ENCODE measurements around the gene EPHA3.

The EPHA3 gene

DNA sequence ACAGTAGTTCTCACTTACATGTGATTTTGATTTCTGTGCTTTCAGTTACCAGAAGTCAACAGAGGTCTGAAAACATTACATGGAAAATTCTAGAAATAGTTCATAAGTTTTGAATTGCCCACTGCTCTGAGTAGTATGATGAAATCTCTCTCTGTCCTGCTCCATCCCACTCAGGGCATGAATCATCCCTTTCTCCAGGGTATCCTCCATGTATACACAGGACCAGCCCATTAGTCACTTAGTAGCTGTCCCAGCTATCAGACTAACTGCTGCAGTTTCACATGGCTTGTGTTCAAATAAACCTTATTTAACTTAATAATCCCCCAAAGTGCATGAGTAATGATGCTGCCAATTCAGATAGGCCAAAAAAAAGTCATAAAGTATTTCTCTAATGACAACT lies 38.6 kb downstream of the EPHA3 start:
- no peak for DNase-seq (ENCODE audit: low spot score)

DNA sequence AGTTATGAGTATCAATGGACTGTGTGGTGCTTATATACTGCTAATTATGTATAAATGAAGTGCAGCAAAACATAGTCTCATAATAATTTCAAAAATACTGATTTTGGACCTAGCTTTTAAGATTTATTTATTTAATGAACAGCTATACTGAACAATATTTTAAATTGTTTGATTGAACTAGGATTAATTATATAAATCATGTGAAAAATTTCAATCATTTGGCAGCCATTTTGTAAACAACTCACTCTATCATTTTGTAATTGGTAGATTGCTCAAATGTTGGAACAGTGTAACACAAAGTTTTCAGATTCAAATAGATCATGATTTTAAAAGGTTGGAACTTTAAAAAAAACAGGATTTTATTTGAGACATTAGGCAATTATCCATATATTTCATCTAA lies 47.0 kb downstream of the EPHA3 start:
- no peak for DNase-seq (ENCODE audit: low spot score)

DNA sequence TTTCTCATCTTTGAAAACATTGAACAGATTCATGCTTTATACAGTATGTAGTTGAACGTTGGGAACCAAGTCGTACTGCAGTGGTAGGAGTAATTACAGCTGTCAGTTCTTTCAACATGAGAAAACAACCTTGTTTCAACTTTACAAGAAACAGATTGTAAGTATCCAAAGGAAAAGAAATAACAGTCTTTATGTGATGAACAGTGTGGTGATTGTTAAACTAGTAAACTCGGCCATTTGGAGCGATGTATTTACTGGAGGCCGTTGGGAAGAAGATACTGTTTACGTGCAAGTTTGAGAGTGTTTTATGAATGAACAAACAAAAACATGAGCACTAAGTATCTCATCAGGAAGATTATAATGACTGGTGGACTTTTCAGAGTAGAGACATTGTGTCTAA lies 48.4 kb downstream of the EPHA3 start:
- no peak for DNase-seq (ENCODE audit: low spot score)

DNA sequence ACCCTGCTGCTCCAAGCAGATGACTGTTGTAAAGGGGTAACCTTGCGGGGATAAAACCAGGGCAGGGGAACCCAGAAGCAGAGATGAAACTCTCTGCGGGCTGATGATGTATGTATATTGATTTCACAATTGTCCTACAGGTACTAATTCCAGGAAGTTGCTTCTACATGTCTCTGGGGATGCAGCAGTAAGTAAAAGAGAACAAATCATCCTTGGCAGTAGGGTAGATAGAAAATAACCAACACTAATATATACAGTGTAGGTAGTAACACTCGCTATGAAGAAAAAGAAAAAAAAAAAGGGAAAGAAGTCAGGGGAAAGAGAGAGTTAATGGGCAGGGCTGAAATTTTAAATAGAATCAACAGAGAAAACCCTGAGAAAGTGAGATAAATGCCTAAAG lies 50.2 kb downstream of the EPHA3 start:
- no peak for DNase-seq (ENCODE audit: low spot score)

- DNase-seq (ENCODE audit: low spot score) = no peak
Observed at GRCh38 chr3:89159605-89160004, 52.2 kb downstream of the EPHA3 start.

- no peak for DNase-seq (ENCODE audit: low spot score)
Observed at GRCh38 chr3:89164774-89165173, 57.4 kb downstream of the EPHA3 start.

GRCh38 chr3:89165636-89166263 lies 58.3 kb downstream of the EPHA3 start:
- no peak for DNase-seq (ENCODE audit: low spot score)

- no peak for DNase-seq (ENCODE audit: low spot score)
Observed at GRCh38 chr3:89171687-89172545, 64.5 kb downstream of the EPHA3 start.

- DNase-seq (ENCODE audit: low spot score) = no peak
Observed at GRCh38 chr3:89173546-89173945, 66.1 kb downstream of the EPHA3 start.

- no peak for DNase-seq (ENCODE audit: low spot score)
Observed at GRCh38 chr3:89179355-89180001, 72.1 kb downstream of the EPHA3 start.

- no peak for DNase-seq (ENCODE audit: low spot score)
Observed at GRCh38 chr3:89180334-89180733, 72.9 kb downstream of the EPHA3 start.

- DNase-seq (ENCODE audit: low spot score) = no peak
Observed at GRCh38 chr3:89182056-89182455, 74.6 kb downstream of the EPHA3 start.

DNA sequence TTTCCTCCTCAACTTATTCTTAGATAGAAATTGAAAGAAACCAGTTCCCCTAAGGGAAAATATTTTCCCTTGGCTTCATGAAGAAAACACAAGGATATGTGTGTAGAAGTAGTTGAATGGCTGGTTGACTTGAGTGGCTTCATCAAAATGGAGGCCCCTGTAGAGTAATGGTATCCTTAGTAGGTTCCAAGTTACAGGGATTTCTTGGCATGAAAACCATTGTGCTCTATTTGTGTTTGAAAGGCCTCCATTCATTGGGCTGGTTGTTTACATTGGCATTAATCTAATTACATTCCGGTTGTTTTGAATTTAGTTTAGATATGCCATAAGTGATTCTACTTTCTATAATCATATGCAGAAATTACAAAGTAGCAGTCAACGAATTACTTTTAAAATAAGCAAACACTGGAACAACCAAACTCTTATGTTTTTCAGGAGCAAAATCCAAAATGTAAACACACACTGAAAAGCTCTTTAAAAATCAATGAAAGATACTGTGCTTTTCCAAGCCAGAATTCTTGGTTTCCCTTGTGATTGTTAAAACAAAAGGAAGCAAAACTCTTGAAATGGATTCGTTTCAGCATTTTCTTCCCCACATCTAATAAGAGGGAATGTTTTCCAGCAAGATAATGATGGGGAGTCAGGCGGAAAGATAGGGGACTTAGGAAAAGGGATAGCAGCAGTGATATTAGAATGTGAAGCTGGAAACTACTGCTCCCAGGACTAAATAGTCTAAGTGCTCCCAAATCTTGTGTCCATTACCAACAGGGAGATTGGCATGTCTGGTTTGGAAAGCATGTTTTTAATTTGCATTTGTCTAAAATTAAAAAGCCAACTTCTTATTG lies 77.0 kb downstream of the EPHA3 start:
- DNase-seq (ENCODE audit: low spot score) = no peak

GRCh38 chr3:89186456-89186855 lies 79.0 kb downstream of the EPHA3 start:
- DNase-seq (ENCODE audit: low spot score) = no peak

DNA sequence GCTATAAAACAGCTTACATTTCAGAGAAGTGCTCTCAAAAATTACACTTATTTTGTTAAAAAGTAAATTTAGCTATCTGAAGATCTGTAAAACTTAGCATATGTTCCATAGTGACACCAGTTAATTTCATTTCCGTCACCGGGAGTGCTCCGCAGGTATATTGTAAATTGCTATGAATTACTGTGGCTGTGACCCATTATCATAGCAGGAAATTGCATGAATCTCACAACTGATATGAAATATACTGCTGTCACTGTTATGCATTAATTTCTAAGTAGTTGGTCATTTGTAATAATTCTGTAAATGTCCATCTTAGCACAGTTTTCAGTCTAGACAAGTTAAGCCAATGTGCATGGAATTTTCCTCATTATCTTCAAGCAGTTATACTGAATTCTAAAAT lies 91.2 kb downstream of the EPHA3 start:
- no peak for DNase-seq (ENCODE audit: low spot score)

DNA sequence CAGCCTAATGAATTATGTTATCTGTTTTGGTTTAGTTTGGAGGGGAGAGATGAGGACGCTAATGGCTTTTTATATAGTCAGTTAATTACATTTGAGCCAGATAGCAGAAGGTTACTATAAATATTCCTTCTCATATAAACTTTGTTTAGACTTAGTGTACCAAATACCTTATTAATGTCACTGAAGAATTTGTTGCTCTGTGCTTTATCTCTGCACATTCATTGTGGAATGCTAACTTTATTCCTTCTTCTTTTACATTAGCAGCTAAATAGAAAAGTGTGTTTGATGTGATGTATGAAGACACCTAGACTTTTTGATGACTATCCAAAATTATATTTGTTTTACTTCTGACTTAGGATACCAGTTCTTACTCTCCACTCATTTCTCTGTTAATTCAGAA lies 105.2 kb downstream of the EPHA3 start:
- no peak for DNase-seq (ENCODE audit: low spot score)

- no peak for DNase-seq (ENCODE audit: low spot score)
Observed at GRCh38 chr3:89216016-89216739, 108.8 kb downstream of the EPHA3 start.

DNA sequence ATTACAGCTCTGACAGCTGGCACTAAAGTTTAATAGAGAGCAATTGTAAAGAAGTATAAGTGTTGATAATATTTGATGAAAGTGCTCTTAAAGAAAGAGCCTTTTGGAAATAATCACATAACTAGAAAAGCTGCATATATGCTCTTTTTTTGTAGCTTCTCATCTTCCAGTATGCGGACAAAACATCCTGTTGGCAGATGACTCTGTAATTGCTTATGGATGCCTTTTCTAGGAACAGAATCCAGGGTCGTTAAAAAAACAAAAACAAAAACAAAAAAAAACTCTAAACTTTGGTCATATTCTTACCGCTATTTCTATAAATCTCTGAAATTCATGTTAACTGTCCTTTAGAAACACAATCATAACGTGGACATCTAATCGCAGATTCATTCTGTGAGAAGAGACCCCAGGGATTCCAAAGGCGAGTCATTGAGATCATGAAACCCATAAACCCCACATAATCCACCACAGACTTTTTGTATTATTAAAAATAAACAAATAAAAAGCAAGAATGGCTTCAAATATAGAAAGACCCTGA lies 109.8 kb downstream of the EPHA3 start:
- DNase-seq (ENCODE audit: low spot score) = no peak

GRCh38 chr3:89221924-89222323 lies 114.5 kb downstream of the EPHA3 start:
- DNase-seq (ENCODE audit: low spot score) = no peak

DNA sequence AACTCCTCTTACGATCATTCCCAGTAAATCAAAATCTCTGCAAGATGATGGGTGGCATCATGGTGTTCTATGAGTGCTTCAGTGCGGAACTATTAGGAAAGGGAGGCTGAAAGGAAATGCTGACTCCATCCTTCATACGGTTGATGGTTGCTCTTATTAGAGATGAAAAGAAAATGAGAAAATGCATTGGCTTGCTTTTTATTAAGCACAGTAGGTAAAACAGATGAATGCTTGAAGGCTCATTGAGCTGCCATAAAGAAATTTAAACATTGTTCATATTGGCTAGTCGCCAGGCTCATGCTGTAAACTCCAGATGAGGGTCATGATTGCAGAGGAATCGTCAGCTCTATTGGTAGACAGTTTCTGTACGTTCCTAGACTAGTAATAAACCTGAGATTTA lies 115.8 kb downstream of the EPHA3 start:
- no peak for DNase-seq (ENCODE audit: low spot score)

GRCh38 chr3:89227218-89227617 lies 119.8 kb downstream of the EPHA3 start:
- DNase-seq (ENCODE audit: low spot score) = no peak

Measured in HuH-7.5 (cell line).